ENCODE results near the gene GPBAR1.

GRCh38 chr2:218296200-218296599 lies 35.4 kb downstream of the GPBAR1 start:
- TF ChIP-seq CTCF (conservative IDR thresholded peaks at IDR 0.05; ENCODE audit: low read depth, low read length) (no peak), EZH2 (IDR thresholded peaks at IDR 0.05; ENCODE audit: borderline replicate concordance, low read depth, low read length, poor library complexity, severe bottlenecking) (no peak)

All from A673 (cell line).